ENCODE measurements around the gene SOX13.
A peak's percentile ranks its signal among the peaks of the same experiment; 100 is the strongest.

SOX13 gene

GRCh38 chr1:204154568-204155255 is 81.8 kb downstream of the SOX13 start:
- no peak for DNase-seq

- no peak for DNase-seq
These were observed 83.0 kb downstream of the SOX13 start for GRCh38 chr1:204155881-204156280.

GRCh38 chr1:204157962-204158361 is 85.0 kb downstream of the SOX13 start:
- no peak for DNase-seq

- DNase-seq: no peak
These were observed 88.9 kb downstream of the SOX13 start for GRCh38 chr1:204161609-204162493.

GRCh38 chr1:204162494-204163074 is 89.7 kb downstream of the SOX13 start:
- peak; percentile 68 to 80 for DNase-seq

- no peak for DNase-seq
These were observed 93.3 kb downstream of the SOX13 start, which contains the start of gene REN for GRCh38 chr1:204166219-204166618. TSS of gene REN (minus strand) at chr1:204166337. CDS start at chr1:204166293, 44 bp downstream.

GRCh38 chr1:204167730-204168129 is 94.8 kb downstream of the SOX13 start:
- no peak for DNase-seq

- DNase-seq: no peak
These were observed 96.9 kb downstream of the SOX13 start for GRCh38 chr1:204169858-204170257.

- DNase-seq: no peak
These were observed 97.7 kb downstream of the SOX13 start for GRCh38 chr1:204170494-204171155.

GRCh38 chr1:204171751-204172178 is 98.8 kb downstream of the SOX13 start:
- DNase-seq: no peak

- no peak for DNase-seq
These were observed 99.6 kb downstream of the SOX13 start for GRCh38 chr1:204172404-204173029.

GRCh38 chr1:204174958-204175357 is 102.0 kb downstream of the SOX13 start:
- DNase-seq: no peak

- no peak for DNase-seq
These were observed 103.1 kb downstream of the SOX13 start for GRCh38 chr1:204176049-204176448.

GRCh38 chr1:204177133-204177532 is 104.2 kb downstream of the SOX13 start:
- DNase-seq: no peak
